ENCODE measurements around the gene TLR9.

Gene TLR9

GRCh38 chr3:52228751-52229291, 3.4 kb upstream of the TLR9 start:
- H3K27ac ChIP-seq (ENCODE audit: low read depth, low read length), result no peak overlapping the region
- peaks cover 37% of the 10 kb centered on the region for H3K36me3 ChIP-seq (ENCODE audit: insufficient read depth, low read length)
- H3K27me3 ChIP-seq (ENCODE audit: control insufficient read depth in 1 of 2, insufficient read depth in 2 of 2, low read length in 2 of 2), result no peaks in the 10 kb centered on the region
- no peak overlapping the region for H3K9ac ChIP-seq (ENCODE audit: low read length)
- H3K4me1 ChIP-seq (ENCODE audit: insufficient read depth, low read length), result peaks cover under 1% of the 10 kb centered on the region
- H3K4me3 ChIP-seq (ENCODE audit: low read depth in 1 of 2, low read length in 2 of 2), result no peak overlapping the region
- H3K9me3 ChIP-seq (ENCODE audit: low read length), result no peaks in the 10 kb centered on the region

DNA sequence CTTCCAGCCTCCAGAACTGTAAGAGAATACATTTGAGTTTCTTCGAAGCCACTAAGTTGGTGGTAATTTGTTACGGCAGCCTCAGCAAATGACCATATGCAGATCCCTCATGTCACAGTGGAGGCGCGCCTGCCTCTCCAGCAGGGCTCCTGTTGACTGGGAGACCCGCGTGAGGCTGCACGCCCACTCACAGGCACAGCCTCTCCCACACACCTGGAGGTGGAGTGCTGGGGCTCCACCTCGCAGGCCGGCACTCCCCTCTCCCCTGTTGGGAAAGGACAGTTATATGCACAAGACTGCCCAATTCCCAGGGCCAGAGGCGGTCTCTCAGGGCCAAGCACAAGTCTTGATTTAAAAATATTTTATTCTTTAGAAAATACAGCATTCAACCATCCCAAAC, 2.8 kb upstream of the TLR9 start:
- Histone ChIP-seq H3K9me3 (ENCODE audit: low read length) (no peaks in the 10 kb centered on the region), H3K27me3 (ENCODE audit: control insufficient read depth in 1 of 2, insufficient read depth in 2 of 2, low read length in 2 of 2) (no peaks in the 10 kb centered on the region), H3K36me3 (ENCODE audit: insufficient read depth, low read length) (peaks cover 37% of the 10 kb centered on the region)

GRCh38 chr3:52227766-52228165, 2.3 kb upstream of the TLR9 start:
- no peak overlapping the region for H3K27ac ChIP-seq (ENCODE audit: low read depth, low read length)
- no peak overlapping the region for H3K9ac ChIP-seq (ENCODE audit: low read length)
- H3K36me3 ChIP-seq (ENCODE audit: insufficient read depth, low read length), result peaks cover 37% of the 10 kb centered on the region
- no peaks in the 10 kb centered on the region for H3K4me1 ChIP-seq (ENCODE audit: insufficient read depth, low read length)
- H3K9me3 ChIP-seq (ENCODE audit: low read length), result no peaks in the 10 kb centered on the region
- H3K4me3 ChIP-seq (ENCODE audit: low read depth in 1 of 2, low read length in 2 of 2), result no peak overlapping the region
- no peaks in the 10 kb centered on the region for H3K27me3 ChIP-seq (ENCODE audit: control insufficient read depth in 1 of 2, insufficient read depth in 2 of 2, low read length in 2 of 2)

More for the DNA sequence above, 2.8 kb upstream of the TLR9 start:
- Histone ChIP-seq H3K4me3 (ENCODE audit: low read depth in 1 of 2, low read length in 2 of 2) (no peak overlapping the region), H3K4me1 (ENCODE audit: insufficient read depth, low read length) (no peaks in the 10 kb centered on the region), H3K9ac (ENCODE audit: low read length) (no peak overlapping the region), H3K27ac (ENCODE audit: low read depth, low read length) (no peak overlapping the region)

GRCh38 chr3:52227117-52227516, 1.7 kb upstream of the TLR9 start:
- H3K4me3 ChIP-seq (ENCODE audit: low read depth in 1 of 2, low read length in 2 of 2), result no peak overlapping the region
- H3K9ac ChIP-seq (ENCODE audit: low read length), result no peak overlapping the region
- H3K27me3 ChIP-seq (ENCODE audit: control insufficient read depth in 1 of 2, insufficient read depth in 2 of 2, low read length in 2 of 2), result no peaks in the 10 kb centered on the region
- peaks cover 36% of the 10 kb centered on the region for H3K36me3 ChIP-seq (ENCODE audit: insufficient read depth, low read length)
- H3K9me3 ChIP-seq (ENCODE audit: low read length), result no peaks in the 10 kb centered on the region
- no peaks in the 10 kb centered on the region for H3K4me1 ChIP-seq (ENCODE audit: insufficient read depth, low read length)
- H3K27ac ChIP-seq (ENCODE audit: low read depth, low read length), result no peak overlapping the region

DNA sequence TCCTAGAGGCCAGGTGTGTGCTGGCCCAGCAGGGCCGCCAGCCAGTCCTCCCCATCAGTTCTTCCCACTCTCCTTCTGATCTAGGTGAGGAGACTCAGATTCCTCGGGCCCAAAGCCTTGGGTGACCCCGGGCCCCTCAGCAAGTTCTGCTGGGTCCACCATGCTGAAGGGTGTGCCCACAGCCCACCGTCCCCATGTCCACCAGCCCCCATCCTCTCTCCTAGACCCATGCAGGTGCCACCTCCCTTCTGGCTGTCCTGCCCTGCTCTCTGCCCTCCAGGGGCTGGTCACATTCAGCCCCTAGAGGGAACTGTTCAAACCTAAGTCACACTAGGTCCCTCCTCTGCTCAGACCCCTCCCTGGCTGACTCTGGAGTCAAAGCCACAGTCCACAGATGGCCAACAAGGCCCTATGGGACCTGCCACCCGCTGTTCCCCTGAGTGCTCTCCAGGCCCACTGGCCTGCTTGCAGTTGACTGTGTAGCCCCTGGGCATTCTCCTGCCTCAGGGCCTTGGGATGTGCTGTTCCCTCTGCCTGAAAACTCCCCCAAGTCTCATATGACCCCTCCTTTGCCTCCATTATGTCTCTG, 878 bp upstream of the TLR9 start:
- H3K9ac ChIP-seq (ENCODE audit: low read length), result no peak overlapping the region
- H3K9me3 ChIP-seq (ENCODE audit: low read length), result no peaks in the 10 kb centered on the region
- peaks cover 28% of the 10 kb centered on the region for H3K36me3 ChIP-seq (ENCODE audit: insufficient read depth, low read length)
- H3K27ac ChIP-seq (ENCODE audit: low read depth, low read length), result no peak overlapping the region
- no peaks in the 10 kb centered on the region for H3K27me3 ChIP-seq (ENCODE audit: control insufficient read depth in 1 of 2, insufficient read depth in 2 of 2, low read length in 2 of 2)
- H3K4me3 ChIP-seq (ENCODE audit: low read depth in 1 of 2, low read length in 2 of 2), result no peak overlapping the region
- H3K4me1 ChIP-seq (ENCODE audit: insufficient read depth, low read length), result no peaks in the 10 kb centered on the region

- Histone ChIP-seq H3K9me3 (ENCODE audit: low read length) (no peaks in the 10 kb centered on the region), H3K27me3 (ENCODE audit: control insufficient read depth in 1 of 2, insufficient read depth in 2 of 2, low read length in 2 of 2) (no peaks in the 10 kb centered on the region), H3K9ac (ENCODE audit: low read length) (no peak overlapping the region), H3K4me3 (ENCODE audit: low read depth in 1 of 2, low read length in 2 of 2) (no peak overlapping the region), H3K4me1 (ENCODE audit: insufficient read depth, low read length) (peaks cover 5% of the 10 kb centered on the region), H3K27ac (ENCODE audit: low read depth, low read length) (no peak overlapping the region), H3K36me3 (ENCODE audit: insufficient read depth, low read length) (peaks cover 2% of the 10 kb centered on the region)
These were observed 1.7 kb downstream of the TLR9 start for GRCh38 chr3:52223449-52224408.

GRCh38 chr3:52222319-52223221, 2.9 kb downstream of the TLR9 start:
- H3K9ac ChIP-seq (ENCODE audit: low read length), result no peak overlapping the region
- H3K4me3 ChIP-seq (ENCODE audit: low read depth in 1 of 2, low read length in 2 of 2), result no peak overlapping the region
- no peaks in the 10 kb centered on the region for H3K27me3 ChIP-seq (ENCODE audit: control insufficient read depth in 1 of 2, insufficient read depth in 2 of 2, low read length in 2 of 2)
- H3K9me3 ChIP-seq (ENCODE audit: low read length), result no peaks in the 10 kb centered on the region
- peaks cover 5% of the 10 kb centered on the region for H3K4me1 ChIP-seq (ENCODE audit: insufficient read depth, low read length)
- H3K27ac ChIP-seq (ENCODE audit: low read depth, low read length), result no peak overlapping the region
- H3K36me3 ChIP-seq (ENCODE audit: insufficient read depth, low read length), result no peaks in the 10 kb centered on the region

DNA sequence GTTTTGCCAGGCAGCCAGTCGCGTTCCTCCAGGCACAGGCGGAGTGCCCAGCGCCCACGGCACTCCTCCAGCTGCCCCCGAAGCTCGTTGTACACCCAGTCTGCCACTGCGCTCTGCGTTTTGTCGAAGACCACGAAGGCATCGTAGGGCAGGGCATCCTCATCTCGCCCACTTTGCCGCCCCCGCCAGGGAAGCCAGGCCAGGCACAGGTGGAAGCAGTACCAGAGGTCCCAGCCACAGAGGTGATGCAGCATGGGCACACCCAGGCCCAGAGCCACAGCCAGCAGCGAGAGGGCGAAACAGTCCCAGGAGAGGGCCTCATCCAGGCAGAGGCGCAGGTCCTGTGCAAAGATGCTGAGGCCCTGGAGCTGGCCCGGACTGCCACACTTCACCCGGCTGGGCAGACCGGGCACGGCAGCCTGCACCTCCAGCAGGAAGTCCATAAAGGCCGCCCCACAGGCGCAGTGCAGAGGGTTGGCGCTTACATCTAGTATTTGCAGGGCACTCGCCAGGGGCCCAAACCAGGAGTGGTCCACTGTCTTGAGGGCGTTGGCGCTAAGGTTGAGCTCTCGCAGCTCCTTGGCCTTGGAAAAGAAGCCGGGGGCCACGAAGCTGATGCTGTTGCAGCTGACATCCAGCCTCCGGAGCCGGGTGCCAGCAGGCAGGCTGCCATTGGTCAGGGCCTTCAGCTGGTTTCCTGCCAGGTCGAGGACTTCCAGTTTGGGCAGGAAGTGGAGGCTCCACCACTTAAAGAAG, 3.7 kb downstream of the TLR9 start:
- Histone ChIP-seq H3K36me3 (ENCODE audit: insufficient read depth, low read length) (no peaks in the 10 kb centered on the region), H3K9me3 (ENCODE audit: low read length) (no peaks in the 10 kb centered on the region), H3K9ac (ENCODE audit: low read length) (no peak overlapping the region), H3K4me1 (ENCODE audit: insufficient read depth, low read length) (peaks cover 13% of the 10 kb centered on the region), H3K27me3 (ENCODE audit: control insufficient read depth in 1 of 2, insufficient read depth in 2 of 2, low read length in 2 of 2) (no peaks in the 10 kb centered on the region), H3K27ac (ENCODE audit: low read depth, low read length) (no peak overlapping the region), H3K4me3 (ENCODE audit: low read depth in 1 of 2, low read length in 2 of 2) (no peak overlapping the region)

DNA sequence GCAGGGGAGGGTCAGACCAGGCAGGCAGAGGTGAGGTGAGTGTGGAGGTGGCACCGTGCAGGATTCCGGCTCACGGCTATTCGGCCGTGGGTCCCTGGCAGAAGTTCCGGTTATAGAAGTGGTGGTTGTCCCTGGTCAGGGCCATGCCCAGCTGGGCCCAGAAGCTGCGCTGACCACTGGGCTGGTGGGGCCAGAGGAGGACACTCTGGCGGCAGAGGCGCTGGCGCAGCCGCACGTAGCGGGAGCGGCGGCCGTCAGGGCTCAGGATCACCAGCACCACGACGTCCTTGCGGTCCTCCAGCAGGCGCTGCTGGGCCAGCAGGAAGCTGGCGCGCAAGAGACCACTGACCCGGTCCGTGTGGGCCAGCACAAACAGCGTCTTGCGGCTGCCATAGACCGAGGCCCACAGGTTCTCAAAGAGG, 4.3 kb downstream of the TLR9 start:
- no peak overlapping the region for H3K4me3 ChIP-seq (ENCODE audit: low read depth in 1 of 2, low read length in 2 of 2)
- H3K9me3 ChIP-seq (ENCODE audit: low read length), result no peaks in the 10 kb centered on the region
- H3K27ac ChIP-seq (ENCODE audit: low read depth, low read length), result no peak overlapping the region
- no peaks in the 10 kb centered on the region for H3K27me3 ChIP-seq (ENCODE audit: control insufficient read depth in 1 of 2, insufficient read depth in 2 of 2, low read length in 2 of 2)
- no peak overlapping the region for H3K9ac ChIP-seq (ENCODE audit: low read length)
- H3K4me1 ChIP-seq (ENCODE audit: insufficient read depth, low read length), result peaks cover 17% of the 10 kb centered on the region
- no peaks in the 10 kb centered on the region for H3K36me3 ChIP-seq (ENCODE audit: insufficient read depth, low read length)

- Histone ChIP-seq H3K27ac (ENCODE audit: low read depth, low read length) (no peak overlapping the region), H3K9me3 (ENCODE audit: low read length) (no peaks in the 10 kb centered on the region), H3K9ac (ENCODE audit: low read length) (no peak overlapping the region), H3K27me3 (ENCODE audit: control insufficient read depth in 1 of 2, insufficient read depth in 2 of 2, low read length in 2 of 2) (no peaks in the 10 kb centered on the region), H3K4me1 (ENCODE audit: insufficient read depth, low read length) (peaks cover 17% of the 10 kb centered on the region), H3K4me3 (ENCODE audit: low read depth in 1 of 2, low read length in 2 of 2) (no peak overlapping the region), H3K36me3 (ENCODE audit: insufficient read depth, low read length) (peaks cover 3% of the 10 kb centered on the region)
These were observed 4.9 kb downstream of the TLR9 start for GRCh38 chr3:52220380-52221026.

Measured in muscle layer of colon (tissue), 2 donors.